RPMI8226 (cell line): ENCODE data around the gene USP7.
A peak's percentile ranks its signal among the peaks of the same experiment; 100 is the strongest.
"Not testable (repeated sequence)": the region's sequence is repeated elsewhere in the genome, so short reads cannot be mapped to it uniquely, and the experiment has no call there.

Experiments
- DNase-seq: peaks from one replicate; pipeline ENCODE4 v3.0.0-alpha.2; 2015

Gene USP7

GRCh38 chr16:8858994-8859912 is 104.5 kb downstream of the USP7 start:
- no peak for DNase-seq

- no peak for DNase-seq
These were observed 107.7 kb downstream of the USP7 start for GRCh38 chr16:8855972-8856371.

GRCh38 chr16:8855051-8855786 is 108.5 kb downstream of the USP7 start:
- peak; percentile 44 for DNase-seq

GRCh38 chr16:8854298-8854948 is 109.3 kb downstream of the USP7 start:
- no peak for DNase-seq

GRCh38 chr16:8853611-8854010 is 110.1 kb downstream of the USP7 start:
- DNase-seq: no peak

GRCh38 chr16:8853150-8853549 is 110.6 kb downstream of the USP7 start:
- DNase-seq: no peak

GRCh38 chr16:8852534-8852933 is 111.2 kb downstream of the USP7 start:
- DNase-seq: no peak

- DNase-seq: no peak
These were observed 111.8 kb downstream of the USP7 start for GRCh38 chr16:8851761-8852403.

- DNase-seq: no peak
These were observed 113.3 kb downstream of the USP7 start for GRCh38 chr16:8850279-8850885.

- DNase-seq: no peak
These were observed 114.2 kb downstream of the USP7 start for GRCh38 chr16:8849411-8850011.

- no peak for DNase-seq
These were observed 114.7 kb downstream of the USP7 start for GRCh38 chr16:8848939-8849391.

GRCh38 chr16:8848231-8848938 is 115.3 kb downstream of the USP7 start:
- DNase-seq: no peak

GRCh38 chr16:8847623-8848022 is 116.1 kb downstream of the USP7 start:
- DNase-seq: no peak

GRCh38 chr16:8847145-8847544 is 116.6 kb downstream of the USP7 start:
- DNase-seq: no peak

- DNase-seq: no peak
These were observed 117.2 kb downstream of the USP7 start for GRCh38 chr16:8846401-8846932.

GRCh38 chr16:8845699-8846298 is 117.9 kb downstream of the USP7 start:
- DNase-seq: no peak

GRCh38 chr16:8843296-8843695 is 120.4 kb downstream of the USP7 start:
- DNase-seq: not testable (repeated sequence)
